GM21528 (cell line): ENCODE data around the gene EFCAB11.
"Not testable (repeated sequence)": the region's sequence is repeated elsewhere in the genome, so short reads cannot be mapped to it uniquely, and the experiment has no call there.

Source experiments
- ATAC-seq: cut with Tn5 transposase; IDR thresholded peaks from one replicate; pipeline ENCODE4 v1.9.1; 2021; ENCODE audit warnings: mild to moderate bottlenecking, moderate library complexity; ENCODE audit not compliant: unreplicated experiment, low FRiP score

EFCAB11 gene

DNA sequence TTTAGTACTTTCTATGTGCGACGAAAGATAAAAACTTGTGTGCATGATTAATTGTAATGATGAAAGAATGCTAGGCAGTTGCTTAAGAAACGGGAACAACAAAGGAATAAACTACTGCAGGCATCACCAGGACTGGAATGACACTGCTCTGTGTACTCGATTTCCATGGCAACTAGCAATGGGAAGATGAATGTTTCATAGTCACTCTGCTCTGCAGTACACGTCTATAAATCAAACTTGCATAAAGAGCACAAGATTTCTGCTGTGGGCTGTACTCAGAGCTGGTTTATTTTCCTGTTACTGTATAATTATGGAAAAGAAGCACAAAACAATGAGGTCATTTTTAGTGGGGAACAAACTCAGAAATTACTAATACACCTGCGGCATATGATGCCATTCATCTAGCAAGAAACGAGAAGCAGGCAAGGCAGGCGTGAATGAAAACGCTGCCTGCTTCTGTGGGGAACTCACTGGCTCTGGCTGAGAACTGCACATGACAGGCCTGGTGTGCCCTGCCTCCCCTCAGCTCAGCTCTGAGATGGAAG, 41.8 kb downstream of the EFCAB11 start:
- ATAC-seq = no peak

GRCh38 chr14:89912221-89912620, 42.3 kb downstream of the EFCAB11 start:
- ATAC-seq = no peak

DNA sequence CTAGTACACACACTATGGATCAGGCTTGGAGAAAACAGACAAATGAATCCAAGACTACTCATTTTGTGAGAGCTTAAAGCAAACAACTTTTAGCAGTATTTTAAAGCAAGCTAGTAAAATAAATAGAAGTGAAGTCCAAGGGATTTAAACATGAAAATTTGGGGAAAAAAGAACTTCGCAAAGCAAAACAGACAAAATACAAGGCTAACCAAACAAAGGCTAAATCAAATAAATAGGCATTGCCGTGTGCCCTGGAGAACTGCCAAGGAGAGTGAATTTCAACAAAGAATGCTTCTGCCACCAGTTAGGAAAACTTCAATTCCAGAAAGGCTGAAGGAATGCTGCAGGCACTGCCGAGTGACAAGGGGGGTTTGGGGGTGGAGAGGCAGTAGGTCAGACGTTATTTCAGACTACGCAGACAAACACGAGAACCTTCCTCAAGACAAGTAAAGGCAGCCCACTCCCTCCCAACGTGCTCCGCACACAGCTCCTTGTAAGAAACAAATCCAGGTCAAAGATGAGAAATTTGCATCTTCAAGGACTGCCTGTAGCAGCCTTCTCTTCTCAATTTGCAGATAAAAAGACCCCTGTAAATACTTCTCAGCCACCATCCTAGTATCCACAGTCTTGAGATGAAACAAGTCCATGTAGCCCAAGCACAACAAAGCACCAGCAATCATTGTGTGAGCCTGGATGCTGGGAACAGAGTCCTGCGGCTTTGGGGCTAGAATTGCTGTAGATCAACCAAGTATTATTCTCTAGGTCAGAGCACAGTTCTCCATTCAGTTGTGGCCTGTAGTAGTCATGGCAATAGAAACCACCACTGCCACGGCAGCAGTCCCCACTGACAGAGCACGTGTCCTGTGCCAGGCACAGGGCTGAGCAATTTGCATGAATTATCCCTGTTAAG, 43.3 kb downstream of the EFCAB11 start:
- ATAC-seq = no peak

- no peak for ATAC-seq
Observed at GRCh38 chr14:89910691-89911009, 43.9 kb downstream of the EFCAB11 start.

DNA sequence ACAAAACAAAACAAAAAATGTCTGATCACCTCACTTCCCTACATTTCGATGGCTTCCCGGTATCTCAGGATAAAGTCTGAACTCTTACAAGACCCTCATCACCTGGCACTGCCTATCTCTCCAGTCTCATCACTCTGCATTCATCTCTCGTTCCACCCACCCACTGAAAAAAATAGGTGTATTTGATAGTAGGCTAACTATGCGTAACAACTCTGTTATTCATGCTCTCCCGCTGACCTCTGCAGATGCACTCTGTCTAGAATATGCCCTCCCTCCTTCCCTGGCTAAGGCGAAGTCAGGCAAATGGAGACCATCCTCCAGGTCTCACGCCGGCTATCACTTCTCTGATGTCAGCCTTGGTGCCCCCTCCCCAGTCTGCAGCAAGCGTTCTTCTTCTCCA, 44.9 kb downstream of the EFCAB11 start:
- no peak for ATAC-seq

DNA sequence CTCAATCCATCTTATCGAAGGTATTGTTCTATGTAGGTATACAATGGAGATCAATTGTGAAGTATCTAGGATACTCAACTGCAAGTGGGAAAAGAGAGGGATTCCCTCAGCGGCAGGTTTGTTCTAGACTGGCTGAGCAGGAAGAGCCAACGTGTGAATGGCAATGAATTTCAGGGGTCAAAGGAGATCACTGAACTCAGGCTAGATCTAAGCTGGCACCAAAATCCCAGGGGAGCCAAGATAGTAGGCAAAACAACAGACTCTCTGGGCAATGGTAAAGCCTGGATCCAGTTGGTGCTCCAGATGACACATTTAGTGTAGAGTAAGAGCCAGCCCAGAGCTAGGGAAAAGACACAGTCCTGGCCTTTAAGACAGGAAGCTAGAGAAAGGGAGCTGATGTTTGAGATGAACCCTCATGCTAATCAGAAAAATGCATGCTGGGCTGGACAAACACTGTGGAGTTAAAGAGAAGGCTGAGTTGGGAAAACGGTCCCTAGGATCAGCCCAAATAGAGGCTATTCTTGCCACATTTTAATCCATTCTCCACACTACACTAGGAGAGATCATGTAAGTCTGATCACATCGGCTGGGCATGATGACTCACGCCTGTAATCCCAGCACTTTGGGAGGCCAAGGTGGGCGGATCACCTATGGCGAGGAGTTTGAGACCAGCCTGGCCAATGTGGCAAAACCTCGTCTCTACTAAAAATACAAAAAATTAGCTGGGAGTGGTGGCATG, 45.6 kb downstream of the EFCAB11 start:
- no peak for ATAC-seq

DNA sequence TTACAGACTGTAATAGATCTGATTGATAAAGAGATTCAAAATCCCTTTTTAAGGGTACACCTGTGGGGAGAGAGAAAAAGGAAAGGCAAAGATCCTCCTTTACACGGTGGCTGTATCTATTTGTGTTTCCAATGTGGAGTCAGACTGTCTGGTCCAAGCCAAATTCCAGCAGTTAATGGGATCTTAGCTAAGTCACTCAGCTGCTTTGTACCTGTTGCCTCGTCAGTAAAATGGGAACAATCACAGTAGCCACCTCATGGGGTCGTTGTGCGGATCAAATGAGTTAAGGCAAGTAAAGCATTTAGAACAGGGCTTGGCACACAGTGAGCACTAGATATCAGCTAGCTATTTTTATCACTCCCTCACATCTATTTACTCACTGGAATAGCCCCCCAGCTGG, 46.9 kb downstream of the EFCAB11 start:
- ATAC-seq = no peak

GRCh38 chr14:89906000-89906399, 48.5 kb downstream of the EFCAB11 start:
- ATAC-seq = no peak

- no peak for ATAC-seq
Observed at GRCh38 chr14:89903340-89903952, 51.1 kb downstream of the EFCAB11 start.

- ATAC-seq = no peak
Observed at GRCh38 chr14:89902881-89903280, 51.6 kb downstream of the EFCAB11 start.

GRCh38 chr14:89900802-89901201, 53.7 kb downstream of the EFCAB11 start:
- ATAC-seq = no peak

DNA sequence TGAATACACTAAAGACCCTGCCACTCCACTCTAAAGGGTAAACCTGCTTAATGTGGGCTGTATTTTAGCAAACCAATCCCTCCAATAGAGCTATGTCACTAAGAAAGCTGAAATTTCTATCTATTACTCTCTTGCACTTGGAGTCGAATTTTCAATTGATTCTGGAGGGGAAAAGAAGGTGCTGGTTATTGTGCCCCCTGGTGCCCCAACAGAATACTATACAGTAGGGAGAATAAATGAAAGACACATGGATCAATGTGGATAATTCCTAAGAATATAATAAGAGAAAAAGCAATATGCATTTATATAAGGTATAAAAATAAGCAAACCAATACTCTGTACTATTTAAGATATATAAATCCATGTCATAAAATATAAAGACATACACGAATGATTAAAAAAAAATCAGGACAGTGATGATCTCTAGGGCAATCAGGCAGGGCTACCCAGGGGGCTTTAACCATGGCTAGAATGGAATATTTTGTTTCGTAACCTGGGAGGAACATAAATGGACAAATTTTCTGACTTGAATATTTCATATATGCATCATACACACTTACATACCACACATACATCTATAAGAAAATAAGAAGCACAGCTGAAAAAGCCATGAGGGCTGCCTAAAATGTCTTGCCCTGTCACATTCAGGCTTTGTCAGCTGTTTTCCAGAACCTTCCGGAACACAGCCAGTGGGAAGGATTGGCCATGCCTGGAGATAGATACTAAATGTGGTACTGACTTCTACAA, 54.4 kb downstream of the EFCAB11 start:
- no peak for ATAC-seq

DNA sequence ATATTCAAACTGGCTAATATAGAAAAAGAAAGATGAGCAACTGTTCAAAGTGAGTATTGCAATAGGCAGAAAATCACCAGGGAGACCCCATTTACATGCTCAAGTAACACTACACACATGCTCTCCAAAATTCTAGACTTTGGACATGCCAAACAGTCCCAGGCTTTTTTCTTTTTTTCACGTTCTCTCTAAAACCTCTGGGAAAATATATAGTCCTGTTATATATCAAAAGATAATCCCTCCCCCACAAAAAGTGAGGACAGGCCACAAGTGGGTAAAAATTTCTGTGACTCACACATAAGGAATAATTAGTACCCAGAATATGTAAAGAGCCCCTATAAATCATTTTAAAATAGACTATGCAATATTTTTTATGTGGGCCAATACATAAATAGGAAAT, 55.2 kb downstream of the EFCAB11 start:
- no peak for ATAC-seq

DNA sequence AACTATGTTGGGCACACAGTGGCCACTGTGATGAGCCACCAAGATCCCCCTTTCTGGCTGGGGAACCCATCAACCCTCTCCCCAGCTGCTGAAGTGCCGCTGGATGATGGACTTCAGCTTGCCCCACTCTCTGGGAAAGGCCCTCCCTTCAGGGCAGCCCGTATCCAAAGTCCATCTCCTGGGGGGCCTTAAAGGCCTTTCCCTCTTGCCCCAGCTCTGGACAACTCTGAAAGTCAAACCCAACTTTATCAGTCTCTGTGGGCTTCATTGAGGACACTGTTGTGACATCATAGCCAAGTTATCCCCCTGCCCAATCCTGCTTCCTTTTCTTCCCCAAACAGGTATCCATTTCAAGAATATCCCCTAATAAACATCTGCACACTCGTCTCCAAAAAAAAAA, 61.1 kb downstream of the EFCAB11 start:
- not testable (repeated sequence) for ATAC-seq

DNA sequence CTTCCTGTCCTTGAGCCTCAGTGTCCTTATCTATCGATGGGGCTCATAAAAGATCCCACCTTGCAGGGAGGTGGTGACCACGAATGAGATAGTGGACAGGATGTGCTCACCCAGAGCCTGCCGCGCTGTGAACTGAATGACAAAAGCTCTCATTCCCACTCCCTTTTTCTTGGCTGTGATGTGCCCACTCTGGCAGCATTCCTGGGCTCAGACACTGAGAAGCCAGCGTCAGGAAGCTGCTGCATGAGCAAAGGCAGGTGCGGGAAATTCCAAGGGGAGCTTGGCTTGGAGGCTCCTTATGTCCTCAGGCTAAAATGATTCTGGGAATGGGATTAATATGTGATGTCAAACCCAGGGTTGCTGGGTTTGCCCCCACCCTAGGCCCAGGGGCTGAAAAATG, 61.6 kb downstream of the EFCAB11 start:
- no peak for ATAC-seq

- not testable (repeated sequence) for ATAC-seq
Observed at GRCh38 chr14:89891721-89892120, 62.8 kb downstream of the EFCAB11 start.

DNA sequence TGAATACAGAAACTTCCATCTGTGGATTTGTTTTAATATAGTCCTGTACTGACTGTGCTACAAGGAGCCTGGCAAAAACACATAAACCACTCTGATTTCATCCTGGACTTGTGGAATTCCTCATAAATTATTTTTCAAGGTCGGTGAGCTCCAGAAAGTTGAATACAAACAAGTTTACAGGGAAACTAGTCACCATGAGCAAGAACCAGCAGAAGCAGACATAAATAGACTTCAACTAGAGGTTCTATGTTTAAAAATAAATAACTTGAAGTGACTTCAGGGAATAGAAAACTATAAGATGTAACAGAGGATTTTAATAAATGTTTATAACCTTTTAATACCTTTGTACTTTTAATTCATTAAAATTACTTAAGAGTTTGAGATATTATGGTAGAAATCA, 63.5 kb downstream of the EFCAB11 start:
- ATAC-seq = no peak

DNA sequence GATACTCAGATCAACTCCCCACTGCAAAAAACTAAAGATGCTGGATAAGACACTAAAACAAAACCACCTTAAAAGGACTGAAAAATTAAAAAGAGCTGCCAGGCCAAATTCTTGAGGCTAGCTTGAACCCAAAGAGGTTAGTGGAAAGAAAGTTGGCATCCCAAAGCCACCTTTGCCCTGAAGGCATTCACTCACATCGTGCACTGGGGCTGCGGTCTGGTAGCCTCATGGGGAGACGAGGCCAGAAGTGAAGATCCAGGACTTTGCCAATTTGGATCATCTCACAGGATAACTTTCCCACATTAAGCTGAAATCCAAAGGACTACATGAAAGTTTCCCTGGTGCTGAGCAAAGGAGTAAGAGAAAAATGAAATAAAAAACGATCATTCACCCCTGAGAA, 63.9 kb downstream of the EFCAB11 start:
- no peak for ATAC-seq

DNA sequence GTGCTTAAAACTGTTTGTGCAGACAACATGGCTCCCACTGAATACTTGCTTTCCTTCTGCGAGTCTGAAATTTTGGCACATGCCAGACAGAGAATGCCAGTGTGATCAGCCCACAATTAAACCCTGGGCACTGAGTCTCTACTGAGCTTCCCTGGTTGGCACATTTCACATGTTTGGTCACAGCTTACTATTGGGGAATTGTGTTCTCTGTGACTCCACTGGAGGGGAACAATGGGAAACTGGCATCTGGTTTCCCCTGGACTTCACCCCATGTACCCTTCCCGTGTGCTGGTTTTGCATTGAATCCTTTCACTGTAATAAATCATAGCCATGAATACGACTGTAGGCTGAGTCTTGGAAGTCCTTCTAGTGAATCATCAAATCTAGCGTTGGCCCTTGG, 64.9 kb downstream of the EFCAB11 start:
- ATAC-seq = no peak

DNA sequence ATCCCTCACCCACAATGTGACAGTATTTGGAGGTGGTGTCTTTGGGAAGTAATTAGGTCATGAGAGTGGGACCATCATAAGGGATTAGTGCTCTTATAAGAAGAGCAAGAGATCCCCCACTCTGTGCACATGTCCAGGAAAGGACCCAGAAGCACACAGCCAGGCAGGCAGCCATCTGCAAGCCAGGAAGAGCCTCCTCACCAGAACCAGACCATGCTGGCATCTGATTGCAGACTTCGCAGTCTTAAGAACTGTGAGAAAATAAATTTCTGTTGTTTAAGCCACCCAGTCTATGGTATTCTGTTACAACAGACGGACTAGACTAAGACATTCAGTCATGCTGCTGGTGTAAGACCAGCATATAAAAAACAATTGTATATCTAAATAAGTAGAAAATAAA, 69.8 kb downstream of the EFCAB11 start:
- ATAC-seq = no peak

- peak; percentile 84 for ATAC-seq
Observed at GRCh38 chr14:89881839-89882238, 72.7 kb downstream of the EFCAB11 start.
